Rectal smooth muscle tissue (tissue), 1 donor: ENCODE measurements around the gene ZNF526.
A peak's percentile ranks its signal among the peaks of the same experiment; 100 is the strongest.

Source experiments
- H3K27ac ChIP-seq: one replicate; pipeline ENCODE4 v1.7.0; 2013; ENCODE audit warnings: low read depth, low read length, inconsistent platforms
- H3K27me3 ChIP-seq: one replicate; pipeline ENCODE4 v1.7.0; 2013; ENCODE audit warnings: low read length; ENCODE audit not compliant: control insufficient read depth, insufficient read depth
- H3K36me3 ChIP-seq: one replicate; pipeline ENCODE4 v1.7.0; 2013; ENCODE audit warnings: low read length; ENCODE audit not compliant: control insufficient read depth, insufficient read depth
- H3K4me1 ChIP-seq: one replicate; pipeline ENCODE4 v1.7.0; 2013; ENCODE audit warnings: low read length; ENCODE audit not compliant: control insufficient read depth, insufficient read depth
- H3K4me3 ChIP-seq: one replicate; pipeline ENCODE4 v1.7.0; 2013; ENCODE audit warnings: low read length
- H3K9ac ChIP-seq: one replicate; pipeline ENCODE4 v1.7.0; 2013; ENCODE audit warnings: low read length

The ZNF526 gene

GRCh38 chr19:42200116-42200715, 19.9 kb upstream of the ZNF526 start:
- Histone ChIP-seq H3K4me1 (no peaks in the 10 kb centered on the region), H3K27ac (no peak overlapping the region), H3K36me3 (peaks cover 28% of the 10 kb centered on the region), H3K4me3 (peak overlapping the region; percentile 44), H3K9ac (peak overlapping the region; percentile 43), H3K27me3 (no peaks in the 10 kb centered on the region)

GRCh38 chr19:42201489-42202289, 18.4 kb upstream of the ZNF526 start:
- H3K27ac ChIP-seq = peak overlapping the region; percentile 21
- no peaks in the 10 kb centered on the region for H3K27me3 ChIP-seq
- peak overlapping the region; percentile 0 for H3K4me3 ChIP-seq
- no peaks in the 10 kb centered on the region for H3K4me1 ChIP-seq
- peaks cover 30% of the 10 kb centered on the region for H3K36me3 ChIP-seq
- H3K9ac ChIP-seq = no peak overlapping the region

GRCh38 chr19:42202290-42202880, 17.7 kb upstream of the ZNF526 start:
- Histone ChIP-seq H3K4me1 (no peaks in the 10 kb centered on the region), H3K4me3 (no peak overlapping the region), H3K36me3 (peaks cover 37% of the 10 kb centered on the region), H3K27ac (no peak overlapping the region), H3K9ac (no peak overlapping the region), H3K27me3 (no peaks in the 10 kb centered on the region)

- Histone ChIP-seq H3K9ac (no peak overlapping the region), H3K4me3 (no peak overlapping the region), H3K27me3 (no peaks in the 10 kb centered on the region), H3K4me1 (no peaks in the 10 kb centered on the region), H3K27ac (no peak overlapping the region), H3K36me3 (peaks cover 39% of the 10 kb centered on the region)
These were observed 16.4 kb upstream of the ZNF526 start for GRCh38 chr19:42203700-42204099.

GRCh38 chr19:42204664-42205063, 15.4 kb upstream of the ZNF526 start:
- no peaks in the 10 kb centered on the region for H3K27me3 ChIP-seq
- H3K4me1 ChIP-seq = no peaks in the 10 kb centered on the region
- H3K36me3 ChIP-seq = peaks cover 40% of the 10 kb centered on the region
- no peak overlapping the region for H3K9ac ChIP-seq
- no peak overlapping the region for H3K4me3 ChIP-seq
- H3K27ac ChIP-seq = no peak overlapping the region

GRCh38 chr19:42206871-42207755, 13.0 kb upstream of the ZNF526 start:
- no peak overlapping the region for H3K9ac ChIP-seq
- H3K36me3 ChIP-seq = peaks cover 38% of the 10 kb centered on the region
- H3K4me3 ChIP-seq = no peak overlapping the region
- no peaks in the 10 kb centered on the region for H3K4me1 ChIP-seq
- H3K27ac ChIP-seq = no peak overlapping the region
- no peaks in the 10 kb centered on the region for H3K27me3 ChIP-seq

- Histone ChIP-seq H3K36me3 (peaks cover 37% of the 10 kb centered on the region), H3K27ac (no peak overlapping the region), H3K4me1 (no peaks in the 10 kb centered on the region), H3K4me3 (no peak overlapping the region), H3K27me3 (no peaks in the 10 kb centered on the region), H3K9ac (no peak overlapping the region)
These were observed 12.3 kb upstream of the ZNF526 start for GRCh38 chr19:42207767-42208271.

- Histone ChIP-seq H3K27me3 (no peaks in the 10 kb centered on the region), H3K36me3 (peaks cover 34% of the 10 kb centered on the region), H3K4me1 (no peaks in the 10 kb centered on the region), H3K9ac (no peak overlapping the region), H3K27ac (no peak overlapping the region), H3K4me3 (no peak overlapping the region)
These were observed 11.5 kb upstream of the ZNF526 start for GRCh38 chr19:42208612-42209011.

GRCh38 chr19:42212886-42213285, 7.2 kb upstream of the ZNF526 start:
- H3K4me1 ChIP-seq = peaks cover 6% of the 10 kb centered on the region
- no peaks in the 10 kb centered on the region for H3K27me3 ChIP-seq

GRCh38 chr19:42214810-42215485, 5.2 kb upstream of the ZNF526 start:
- Histone ChIP-seq H3K36me3 (peaks cover 8% of the 10 kb centered on the region), H3K4me3 (peak overlapping the region; percentile 96), H3K27me3 (no peaks in the 10 kb centered on the region), H3K9ac (no peak overlapping the region), H3K4me1 (peaks cover 11% of the 10 kb centered on the region), H3K27ac (no peak overlapping the region)

More at GRCh38 chr19:42212886-42213285, 7.2 kb upstream of the ZNF526 start:
- Histone ChIP-seq H3K9ac (no peak overlapping the region), H3K27ac (no peak overlapping the region), H3K4me3 (no peak overlapping the region), H3K36me3 (peaks cover 17% of the 10 kb centered on the region)

GRCh38 chr19:42216653-42217519, 3.2 kb upstream of the ZNF526 start:
- H3K4me3 ChIP-seq = peak overlapping the region; percentile 96
- H3K4me1 ChIP-seq = peaks cover 18% of the 10 kb centered on the region
- H3K27me3 ChIP-seq = no peaks in the 10 kb centered on the region
- peaks cover 8% of the 10 kb centered on the region for H3K36me3 ChIP-seq
- H3K27ac ChIP-seq = peak overlapping the region; percentile 81
- H3K9ac ChIP-seq = peak overlapping the region; percentile 96
